CD4-positive, alpha-beta T cell (primary cell): ENCODE measurements around the gene PGM1. TPM values are rescaled to one million over a fixed set of nuclear protein-coding genes. Genes with fewer than 3 reads are reported as not detected.

Experiments
- ATAC-seq: fragments of 200-7000 bp; cut with Tn5 transposase; one replicate; pipeline ENCODE4 v1.10.0; 2022; ENCODE audit warnings: mild to moderate bottlenecking; ENCODE audit not compliant: poor library complexity
- CTCF ChIA-PET: fragments of 350-600 bp; sonication (Branson Sonifier 250); formaldehyde crosslinking; loops from one replicate; lab custom pipeline; 2021; ENCODE audit warnings: antibody characterized with exemption, inconsistent platforms; lab: Charles Lee
- POLR2A ChIA-PET: fragments of 350-600 bp; sonication (Branson Sonifier 250); formaldehyde crosslinking; loops from one replicate; lab custom pipeline; 2021; ENCODE audit warnings: antibody characterized with exemption, inconsistent platforms; lab: Charles Lee
- DNase-seq, 14 experiments: peaks; one replicate each; pipeline ENCODE4 v3.0.0-alpha.2; 2013 to 2020; ENCODE audit warnings: mixed read lengths in 2 of 14
- H3K27ac ChIP-seq, 2 donors: one replicate each; pipeline versions ENCODE4 v1.5.1 to v1.7.0; 2013; ENCODE audit warnings: low read length in 2 of 2, low read depth in 1 of 2, mild to moderate bottlenecking in 1 of 2
- H3K27me3 ChIP-seq, 2 experiments: 1 replicate in 1 of 2; 2 replicates in 1 of 2; pipeline versions ENCODE4 v1.6.1 to v1.7.0; 2013; ENCODE audit warnings: low read length in 2 of 2, control low read depth in 1 of 2, mild to moderate bottlenecking in 1 of 2, moderate library complexity in 1 of 2; ENCODE audit not compliant: insufficient read depth in 2 of 2, control insufficient read depth in 1 of 2
- H3K36me3 ChIP-seq: one replicate; pipeline ENCODE4 v1.6.1; 2013; ENCODE audit warnings: low read length, control low read depth; ENCODE audit not compliant: insufficient read depth
- H3K4me1 ChIP-seq: one replicate; pipeline ENCODE4 v1.6.1; 2013; ENCODE audit warnings: low read length, control low read depth; ENCODE audit not compliant: insufficient read depth
- H3K4me3 ChIP-seq: one replicate; pipeline ENCODE4 v1.5.1; 2013; ENCODE audit warnings: mild to moderate bottlenecking, low read length, moderate library complexity
- H3K9me3 ChIP-seq, 2 experiments: 1 replicate in 1 of 2; 2 replicates in 1 of 2; pipeline versions ENCODE4 v1.6.1 to v1.7.0; 2013; ENCODE audit warnings: low read length in 2 of 2, mild to moderate bottlenecking in 2 of 2, control low read depth in 1 of 2, moderate library complexity in 1 of 2; ENCODE audit not compliant: control insufficient read depth in 1 of 2, insufficient read depth in 1 of 2
- H3K27ac Mint-ChIP-seq: one replicate; pipeline ENCODE4 v1.8.0; 2020; ENCODE audit warnings: mixed read lengths
- H3K27me3 Mint-ChIP-seq: one replicate; pipeline ENCODE4 v1.8.0; 2021; ENCODE audit warnings: mixed read lengths
- H3K36me3 Mint-ChIP-seq: one replicate; pipeline ENCODE4 v1.8.0; 2021; ENCODE audit warnings: low read depth, mixed read lengths
- H3K4me1 Mint-ChIP-seq: one replicate; pipeline ENCODE4 v1.8.0; 2021; ENCODE audit warnings: low read depth, mixed read lengths
- H3K4me3 Mint-ChIP-seq: one replicate; pipeline ENCODE4 v1.8.0; 2020; ENCODE audit warnings: mild to moderate bottlenecking, mixed read lengths
- H3K9me3 Mint-ChIP-seq: one replicate; pipeline ENCODE4 v1.8.0; 2020; ENCODE audit warnings: mixed read lengths
- intact Hi-C, 2 experiments: fragments of 100-400 bp; cut with DNase I in 1 of 2; cut with micrococcal nuclease in 1 of 2; formaldehyde crosslinking; loops; one replicate each; pipeline versions ENCODE4 v1.15.1 to v1.9.0; 2023 to 2025; cut with DNase I, micrococcal nuclease
- total RNA-seq, 174 experiments: library from RNA in 2 of 174; stranded (reverse) in 2 of 174; gene quantifications; one replicate each; pipeline ENCODE4 v1.2.3 and lab custom pipeline; 2021 to 2026
- TF ChIP-seq, protein P1 (sequence below): fragments of 200-600 bp; IDR thresholded peaks from one replicate; pipeline ENCODE4 v1.8.0; 2022; ENCODE audit warnings: antibody characterized with exemption, mild to moderate bottlenecking

Gene PGM1
- total RNA-seq, 2 experiments from 2014 or later: 5.4 to 5.6 TPM

GRCh38 chr1:63599799-63600198 is 6.6 kb downstream of the PGM1 start:
- Mint-ChIP-seq H3K9me3 (no peaks in the 10 kb centered on the region), H3K27me3 (no peaks in the 10 kb centered on the region), H3K27ac (no peak overlapping the region), H3K4me1 (peaks cover 22% of the 10 kb centered on the region), H3K4me3 (no peak overlapping the region), H3K36me3 (no peaks in the 10 kb centered on the region)
- CTCF ChIA-PET: no interaction called here
- Histone ChIP-seq H3K27me3 (no peaks in the 10 kb centered on the region), H3K4me3 (no peak overlapping the region), H3K9me3 (no peaks in the 10 kb centered on the region), H3K4me1 (peaks cover under 1% of the 10 kb centered on the region), H3K36me3 (no peaks in the 10 kb centered on the region), H3K27ac (no peak overlapping the region)
- DNase-seq: no peak
- TF ChIP-seq, protein P1, sequence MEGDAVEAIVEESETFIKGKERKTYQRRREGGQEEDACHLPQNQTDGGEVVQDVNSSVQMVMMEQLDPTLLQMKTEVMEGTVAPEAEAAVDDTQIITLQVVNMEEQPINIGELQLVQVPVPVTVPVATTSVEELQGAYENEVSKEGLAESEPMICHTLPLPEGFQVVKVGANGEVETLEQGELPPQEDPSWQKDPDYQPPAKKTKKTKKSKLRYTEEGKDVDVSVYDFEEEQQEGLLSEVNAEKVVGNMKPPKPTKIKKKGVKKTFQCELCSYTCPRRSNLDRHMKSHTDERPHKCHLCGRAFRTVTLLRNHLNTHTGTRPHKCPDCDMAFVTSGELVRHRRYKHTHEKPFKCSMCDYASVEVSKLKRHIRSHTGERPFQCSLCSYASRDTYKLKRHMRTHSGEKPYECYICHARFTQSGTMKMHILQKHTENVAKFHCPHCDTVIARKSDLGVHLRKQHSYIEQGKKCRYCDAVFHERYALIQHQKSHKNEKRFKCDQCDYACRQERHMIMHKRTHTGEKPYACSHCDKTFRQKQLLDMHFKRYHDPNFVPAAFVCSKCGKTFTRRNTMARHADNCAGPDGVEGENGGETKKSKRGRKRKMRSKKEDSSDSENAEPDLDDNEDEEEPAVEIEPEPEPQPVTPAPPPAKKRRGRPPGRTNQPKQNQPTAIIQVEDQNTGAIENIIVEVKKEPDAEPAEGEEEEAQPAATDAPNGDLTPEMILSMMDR: no peak
- POLR2A ChIA-PET: no interaction called here
- ATAC-seq: no peak
- intact Hi-C loops: loop anchor here in 1 of 2 experiments (10.0 kb wide), 1 partner anchor 1465 kb away; no protein-coding TSS in a partner anchor

- DNase-seq (no peak), ATAC-seq (no peak)
- Histone ChIP-seq H3K27ac (no peak overlapping the region), H3K9me3 (no peaks in the 10 kb centered on the region), H3K36me3 (no peaks in the 10 kb centered on the region), H3K4me1 (no peaks in the 10 kb centered on the region), H3K27me3 (no peaks in the 10 kb centered on the region), H3K4me3 (no peak overlapping the region)
- Mint-ChIP-seq H3K9me3 (no peaks in the 10 kb centered on the region), H3K27me3 (no peaks in the 10 kb centered on the region), H3K4me1 (peaks cover 20% of the 10 kb centered on the region), H3K27ac (no peak overlapping the region), H3K36me3 (no peaks in the 10 kb centered on the region), H3K4me3 (no peak overlapping the region)
- TF ChIP-seq, protein P1: no peak
- POLR2A ChIA-PET: no interaction called here
- intact Hi-C loops: no loop called here
- CTCF ChIA-PET: no interaction called here
Observed at GRCh38 chr1:63600248-63600647, 7.0 kb downstream of the PGM1 start.

- Mint-ChIP-seq H3K4me3 (no peak overlapping the region), H3K9me3 (no peaks in the 10 kb centered on the region), H3K4me1 (peaks cover 12% of the 10 kb centered on the region), H3K36me3 (no peaks in the 10 kb centered on the region), H3K27me3 (no peaks in the 10 kb centered on the region), H3K27ac (no peak overlapping the region)
- ATAC-seq (no peak), DNase-seq (no peak)
- H3K36me3 ChIP-seq: no peaks in the 10 kb centered on the region
- TF ChIP-seq, protein P1: no peak
- intact Hi-C loops: no loop called here
- H3K9me3 ChIP-seq: no peaks in the 10 kb centered on the region
- POLR2A ChIA-PET: no interaction called here
- H3K4me3 ChIP-seq: no peak overlapping the region
- no peak overlapping the region for H3K27ac ChIP-seq
- no peaks in the 10 kb centered on the region for H3K27me3 ChIP-seq
- no peaks in the 10 kb centered on the region for H3K4me1 ChIP-seq
- CTCF ChIA-PET: no interaction called here
Observed at GRCh38 chr1:63601061-63601460, 7.8 kb downstream of the PGM1 start.
